Epithelial cell of prostate (primary cell): ENCODE results near the gene GATD1.
A peak's percentile ranks its signal among the peaks of the same experiment; 100 is the strongest.

Experiments
- DNase-seq: peaks from one replicate; pipeline ENCODE4 v3.0.0-alpha.2; 2011; ENCODE audit warnings: low read depth, low spot score
- H3K27ac ChIP-seq: fragments of 450-650 bp; 2 replicates; pipeline ENCODE4 v1.5.1; 2017; ENCODE audit warnings: mild to moderate bottlenecking

Gene GATD1

GRCh38 chr11:729492-730074, 47.7 kb downstream of the GATD1 start:
- no peak for DNase-seq
- no peak overlapping the region for H3K27ac ChIP-seq

GRCh38 chr11:728901-729491, 48.3 kb downstream of the GATD1 start:
- peak overlapping the region; percentile 82 for H3K27ac ChIP-seq

GRCh38 chr11:727859-728748, 49.2 kb downstream of the GATD1 start:
- peak; percentile 78 for DNase-seq
- peak overlapping the region; percentile 82 for H3K27ac ChIP-seq

More at GRCh38 chr11:728901-729491, 48.3 kb downstream of the GATD1 start:
- DNase-seq, result no peak

- DNase-seq, result no peak
These were observed 50.0 kb downstream of the GATD1 start for GRCh38 chr11:727281-727701.

GRCh38 chr11:726278-727220, 50.7 kb downstream of the GATD1 start:
- peak; percentile 43 for DNase-seq
- peak overlapping the region; percentile 82 for H3K27ac ChIP-seq

More at GRCh38 chr11:727281-727701, 50.0 kb downstream of the GATD1 start:
- peak overlapping the region; percentile 82 for H3K27ac ChIP-seq

- no peak for DNase-seq
These were observed 51.6 kb downstream of the GATD1 start for GRCh38 chr11:725624-726202.

GRCh38 chr11:724778-725386, 52.4 kb downstream of the GATD1 start:
- peak overlapping the region; percentile 82 for H3K27ac ChIP-seq
- DNase-seq, result no peak

More at GRCh38 chr11:725624-726202, 51.6 kb downstream of the GATD1 start:
- peak overlapping the region; percentile 82 for H3K27ac ChIP-seq

- no peak for DNase-seq
- no peak overlapping the region for H3K27ac ChIP-seq
These were observed 53.1 kb downstream of the GATD1 start for GRCh38 chr11:724049-724777.

GRCh38 chr11:723120-723883, 54.0 kb downstream of the GATD1 start:
- DNase-seq, result no peak
- no peak overlapping the region for H3K27ac ChIP-seq

GRCh38 chr11:722346-722811, 54.9 kb downstream of the GATD1 start:
- no peak overlapping the region for H3K27ac ChIP-seq
- DNase-seq, result no peak

- no peak overlapping the region for H3K27ac ChIP-seq
- DNase-seq, result no peak
These were observed 55.4 kb downstream of the GATD1 start for GRCh38 chr11:721741-722345.

- DNase-seq, result no peak
- H3K27ac ChIP-seq, result no peak overlapping the region
These were observed 56.0 kb downstream of the GATD1 start for GRCh38 chr11:721247-721740.

GRCh38 chr11:720642-721246, 56.5 kb downstream of the GATD1 start:
- no peak for DNase-seq
- no peak overlapping the region for H3K27ac ChIP-seq

GRCh38 chr11:720017-720641, 57.2 kb downstream of the GATD1 start:
- DNase-seq, result no peak
- no peak overlapping the region for H3K27ac ChIP-seq

- no peak for DNase-seq
- no peak overlapping the region for H3K27ac ChIP-seq
These were observed 57.9 kb downstream of the GATD1 start for GRCh38 chr11:719214-720016.
